ENCODE data around the gene WDR18.
"Not testable (repeated sequence)": the region's sequence is repeated elsewhere in the genome, so short reads cannot be mapped to it uniquely, and the experiment has no call there.

WDR18 gene

GRCh38 chr19:1023883-1024188 is 39.7 kb downstream of the WDR18 start:
- DNase-seq, result not testable (repeated sequence)

DNA sequence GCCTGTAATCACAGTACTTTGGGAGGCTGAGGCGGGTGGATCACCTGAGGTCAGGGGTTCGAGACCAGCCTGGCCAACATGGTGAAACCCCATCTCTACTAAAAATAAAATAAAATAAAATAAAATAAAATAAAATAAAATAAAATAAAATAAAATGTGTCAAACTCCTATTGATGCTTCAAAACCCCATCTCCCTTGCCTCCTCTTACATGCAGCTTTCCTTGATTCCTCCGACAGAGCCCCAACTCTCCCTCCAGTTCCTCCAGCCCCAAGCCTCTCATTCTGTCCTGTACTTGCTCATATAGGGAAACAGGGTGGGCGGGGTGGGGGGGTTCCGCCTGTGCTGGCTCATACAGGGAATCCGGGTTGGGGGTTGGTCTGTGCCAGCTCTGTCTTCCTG is 40.9 kb downstream of the WDR18 start:
- not testable (repeated sequence) for DNase-seq

GRCh38 chr19:1025960-1026782 is 42.0 kb downstream of the WDR18 start, which contains the start of gene CNN2:
Gene CNN2 (plus strand): TSS chr19:1026608. CDS start chr19:1026662, 54 bp downstream.
- no peak for DNase-seq

DNA sequence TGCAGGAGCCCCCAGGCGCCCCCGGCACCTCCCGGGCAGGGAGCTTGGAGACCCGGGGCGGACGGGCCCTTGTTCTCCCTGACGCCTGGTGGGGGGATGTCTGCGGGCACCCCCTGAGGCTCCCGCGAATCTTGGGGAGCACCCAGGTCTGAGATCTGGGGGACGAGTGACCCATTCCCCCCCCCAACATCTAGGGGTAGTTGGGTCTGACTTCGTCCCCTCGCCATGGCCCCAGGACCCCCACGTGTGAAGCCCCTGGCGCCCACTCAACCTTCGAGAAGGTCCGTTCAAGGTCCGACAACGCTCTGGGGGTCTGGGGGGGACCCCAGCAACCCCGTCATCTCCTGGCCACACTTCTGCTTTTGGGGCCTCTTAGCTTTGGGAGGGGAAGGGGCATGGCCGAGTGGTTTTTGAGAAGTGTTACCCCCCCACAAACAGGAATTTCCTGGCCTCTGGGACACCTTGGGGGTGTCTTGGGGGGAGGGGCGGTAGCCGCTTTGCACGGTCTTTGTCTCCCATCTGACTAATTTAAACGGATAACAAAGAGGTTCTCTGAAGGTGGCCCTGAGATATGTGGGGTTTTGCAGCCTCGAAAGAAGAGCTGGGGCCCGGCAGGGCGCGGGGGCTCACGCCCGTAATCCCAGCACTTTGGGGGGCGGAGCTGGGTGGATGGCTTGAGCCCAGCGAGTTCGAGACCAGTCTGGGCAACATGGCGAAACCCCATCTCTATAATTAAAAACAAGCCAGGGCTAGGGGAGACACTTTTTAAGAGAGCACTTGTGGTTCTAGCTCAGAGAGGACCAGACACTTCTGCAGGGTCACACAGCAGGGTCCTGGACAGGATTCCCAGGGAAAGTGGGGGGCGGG is 42.9 kb downstream of the WDR18 start:
- DNase-seq, result no peak

- DNase-seq, result no peak
Observed at GRCh38 chr19:1027650-1028061, 43.5 kb downstream of the WDR18 start.

DNA sequence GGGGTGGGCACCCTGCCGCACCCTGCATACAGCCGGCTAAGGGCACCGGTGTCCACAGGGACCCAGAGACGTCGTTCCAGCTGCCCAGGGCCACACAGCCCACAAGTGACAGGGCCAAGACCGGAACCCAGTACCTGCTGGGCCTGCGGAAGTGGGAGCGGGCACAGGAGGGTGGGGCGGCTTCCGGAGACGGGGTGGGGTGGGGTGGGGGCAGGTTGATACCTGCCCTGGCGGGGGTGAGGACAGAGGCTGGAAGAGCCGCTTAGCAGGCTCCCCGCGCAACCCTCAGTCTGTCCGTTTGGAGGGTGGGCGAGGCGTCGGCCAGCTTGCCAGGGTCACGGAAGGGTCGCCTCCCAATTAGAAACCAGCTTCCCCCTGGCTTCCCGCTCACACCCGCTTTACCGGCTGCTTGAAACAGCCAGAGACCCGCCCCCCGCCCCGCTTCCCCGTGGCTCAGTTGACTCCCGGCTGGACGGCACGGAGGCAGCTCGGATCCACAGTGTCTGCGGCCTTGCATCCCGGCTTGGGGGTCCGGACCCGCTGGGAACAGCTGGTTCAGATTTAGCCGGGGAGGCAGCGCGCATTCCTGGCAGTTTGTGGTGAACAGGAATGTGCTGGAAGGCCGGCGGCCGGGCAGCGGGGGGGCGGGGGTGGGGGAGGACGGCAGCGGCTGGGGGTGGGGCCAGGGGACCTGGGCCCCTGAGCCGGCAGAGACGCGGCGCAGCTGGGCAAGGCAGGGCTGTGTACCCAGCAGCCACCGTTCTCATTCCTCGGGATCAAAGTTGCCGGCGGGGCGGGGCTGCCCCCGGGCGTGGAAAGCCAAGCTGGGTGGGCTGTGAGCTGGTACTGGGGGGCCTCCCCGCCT is 44.1 kb downstream of the WDR18 start:
- DNase-seq, result no peak

- no peak for DNase-seq
Observed at GRCh38 chr19:1032264-1032867, 48.2 kb downstream of the WDR18 start.

DNA sequence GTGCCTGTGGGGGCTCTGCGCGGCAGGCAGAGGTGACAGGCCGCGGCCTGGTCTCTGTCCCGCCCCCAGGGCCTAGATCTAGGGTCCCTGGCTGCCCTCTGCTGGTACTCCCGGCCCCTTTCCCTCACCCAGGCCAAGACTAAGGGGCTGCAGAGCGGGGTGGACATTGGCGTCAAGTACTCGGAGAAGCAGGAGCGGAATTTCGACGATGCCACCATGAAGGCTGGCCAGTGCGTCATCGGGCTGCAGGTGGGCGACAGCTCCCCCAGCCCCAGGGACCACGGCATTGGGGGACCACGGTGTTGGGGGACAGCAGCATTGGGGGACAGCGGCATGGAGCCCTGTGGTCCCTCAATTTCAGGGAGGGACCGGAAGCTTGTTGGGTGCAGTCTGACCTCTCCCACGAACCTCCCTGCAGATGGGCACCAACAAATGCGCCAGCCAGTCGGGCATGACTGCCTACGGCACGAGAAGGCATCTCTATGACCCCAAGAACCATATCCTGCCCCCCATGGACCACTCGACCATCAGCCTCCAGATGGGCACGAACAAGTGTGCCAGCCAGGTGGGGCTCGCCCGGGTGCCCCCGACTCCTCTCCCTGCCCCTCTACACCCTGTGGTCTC is 52.0 kb downstream of the WDR18 start:
- DNase-seq, result no peak

DNA sequence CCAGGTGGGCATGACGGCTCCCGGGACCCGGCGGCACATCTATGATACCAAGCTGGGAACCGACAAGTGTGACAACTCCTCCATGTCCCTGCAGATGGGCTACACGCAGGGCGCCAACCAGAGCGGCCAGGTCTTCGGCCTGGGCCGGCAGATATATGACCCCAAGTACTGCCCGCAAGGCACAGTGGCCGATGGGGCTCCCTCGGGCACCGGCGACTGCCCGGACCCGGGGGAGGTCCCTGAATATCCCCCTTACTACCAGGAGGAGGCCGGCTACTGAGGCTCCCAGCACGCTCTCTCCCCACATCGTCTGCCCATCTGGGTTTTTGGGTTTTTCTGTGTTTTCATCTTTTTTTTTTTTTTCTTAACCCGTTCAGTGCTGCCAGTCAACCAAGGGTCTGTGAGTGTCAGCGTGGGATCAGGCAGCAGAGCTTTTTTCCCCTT is 53.5 kb downstream of the WDR18 start:
- DNase-seq, result no peak

DNA sequence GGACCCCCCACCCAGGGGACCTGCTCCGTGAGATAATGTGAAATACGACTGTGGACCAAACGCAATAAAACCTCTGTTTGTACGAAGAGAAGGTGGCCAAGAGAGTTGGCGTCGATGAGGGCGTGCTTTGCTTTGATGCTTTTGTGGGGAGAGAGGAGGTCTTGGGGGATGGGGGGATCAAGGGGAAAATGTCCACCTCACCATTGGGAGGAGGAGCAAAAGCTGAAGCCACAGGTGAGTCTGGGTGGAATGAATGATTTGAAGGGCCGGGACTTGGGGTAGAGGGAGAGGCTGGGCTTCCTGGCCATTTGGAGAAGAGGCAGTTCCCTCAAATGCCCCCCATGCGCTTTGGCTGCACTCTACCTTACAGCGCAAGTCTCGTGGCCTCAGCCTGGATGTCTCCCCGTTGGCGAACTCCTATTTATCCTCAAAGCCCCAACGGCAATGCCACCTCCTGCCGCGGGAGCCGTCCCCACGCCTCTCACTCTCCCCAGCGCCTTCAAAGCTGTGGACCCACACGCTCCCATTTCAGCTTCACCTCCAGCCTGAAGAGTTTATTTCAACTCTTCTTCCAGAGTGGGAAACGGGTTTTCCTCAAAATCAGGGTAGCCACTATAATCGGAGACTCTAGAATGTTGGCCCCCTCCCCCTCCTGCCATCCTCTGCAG is 55.0 kb downstream of the WDR18 start:
- DNase-seq, result no peak

GRCh38 chr19:1039646-1040475 is 55.7 kb downstream of the WDR18 start, which contains the start of gene ABCA7:
Gene ABCA7 (plus strand): TSS chr19:1040107. CDS start chr19:1041362, 1,255 bp downstream.
- peak; percentile 91 for DNase-seq

DNA sequence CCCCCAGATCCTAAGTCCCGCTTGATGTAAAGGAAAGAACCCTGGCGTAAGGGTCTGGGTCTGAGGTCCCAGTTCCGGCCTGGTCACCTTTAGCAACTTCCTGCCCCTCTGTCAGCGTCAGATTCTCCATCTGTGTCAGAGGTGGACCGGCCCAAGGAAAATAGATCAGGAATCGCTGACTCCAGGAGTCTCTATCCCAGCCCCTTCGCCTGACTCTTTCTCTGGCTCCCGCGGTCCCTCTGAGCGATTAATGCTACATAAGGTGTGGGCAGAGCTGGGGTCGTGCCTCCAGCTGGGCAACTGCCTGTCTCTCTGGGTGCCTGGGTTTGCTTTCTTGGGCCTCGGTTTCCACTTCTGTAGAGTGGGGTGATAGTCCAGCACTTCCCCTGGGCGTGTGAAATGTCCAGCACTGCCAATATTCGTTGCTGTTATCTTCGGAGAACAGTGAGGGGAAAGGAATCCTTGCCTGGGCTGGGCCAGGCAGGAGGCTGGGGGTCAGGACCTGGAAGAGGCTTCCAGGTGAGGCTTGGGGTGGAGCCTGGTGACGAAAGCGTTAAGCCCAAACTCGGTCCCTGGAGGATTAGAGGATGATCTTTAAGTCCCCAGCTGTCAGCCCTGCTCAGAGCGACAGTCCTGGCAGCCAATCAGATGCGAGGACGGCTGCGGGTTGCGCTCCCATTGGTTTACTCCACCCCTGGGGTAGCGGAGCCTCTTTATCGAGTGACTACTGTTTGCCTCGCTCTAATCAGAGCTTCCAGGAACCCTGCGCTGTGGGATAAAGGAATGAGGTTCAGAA is 56.5 kb downstream of the WDR18 start:
- DNase-seq, result peak; percentile 85

DNA sequence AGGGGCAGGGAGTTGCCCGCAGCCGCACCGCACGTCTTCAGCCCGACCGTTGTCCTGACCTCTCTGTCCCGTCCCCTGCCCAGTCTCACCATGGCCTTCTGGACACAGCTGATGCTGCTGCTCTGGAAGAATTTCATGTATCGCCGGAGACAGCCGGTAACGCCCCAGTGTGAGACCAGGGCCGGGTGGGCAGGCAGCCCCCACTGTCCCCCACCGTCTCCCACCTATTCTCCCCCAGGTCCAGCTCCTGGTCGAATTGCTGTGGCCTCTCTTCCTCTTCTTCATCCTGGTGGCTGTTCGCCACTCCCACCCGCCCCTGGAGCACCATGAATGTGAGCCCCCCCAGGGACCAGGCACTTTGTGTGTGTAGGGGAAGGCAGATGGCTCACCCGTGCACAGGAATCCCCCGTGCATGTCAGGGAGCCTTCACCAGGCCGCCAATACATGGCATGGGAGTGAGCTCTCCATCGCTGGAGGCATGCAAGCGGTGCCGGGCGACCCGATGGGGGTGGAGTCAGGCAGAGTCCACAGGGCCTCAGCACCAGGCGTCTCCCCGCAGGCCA is 57.2 kb downstream of the WDR18 start:
- DNase-seq, result no peak

DNA sequence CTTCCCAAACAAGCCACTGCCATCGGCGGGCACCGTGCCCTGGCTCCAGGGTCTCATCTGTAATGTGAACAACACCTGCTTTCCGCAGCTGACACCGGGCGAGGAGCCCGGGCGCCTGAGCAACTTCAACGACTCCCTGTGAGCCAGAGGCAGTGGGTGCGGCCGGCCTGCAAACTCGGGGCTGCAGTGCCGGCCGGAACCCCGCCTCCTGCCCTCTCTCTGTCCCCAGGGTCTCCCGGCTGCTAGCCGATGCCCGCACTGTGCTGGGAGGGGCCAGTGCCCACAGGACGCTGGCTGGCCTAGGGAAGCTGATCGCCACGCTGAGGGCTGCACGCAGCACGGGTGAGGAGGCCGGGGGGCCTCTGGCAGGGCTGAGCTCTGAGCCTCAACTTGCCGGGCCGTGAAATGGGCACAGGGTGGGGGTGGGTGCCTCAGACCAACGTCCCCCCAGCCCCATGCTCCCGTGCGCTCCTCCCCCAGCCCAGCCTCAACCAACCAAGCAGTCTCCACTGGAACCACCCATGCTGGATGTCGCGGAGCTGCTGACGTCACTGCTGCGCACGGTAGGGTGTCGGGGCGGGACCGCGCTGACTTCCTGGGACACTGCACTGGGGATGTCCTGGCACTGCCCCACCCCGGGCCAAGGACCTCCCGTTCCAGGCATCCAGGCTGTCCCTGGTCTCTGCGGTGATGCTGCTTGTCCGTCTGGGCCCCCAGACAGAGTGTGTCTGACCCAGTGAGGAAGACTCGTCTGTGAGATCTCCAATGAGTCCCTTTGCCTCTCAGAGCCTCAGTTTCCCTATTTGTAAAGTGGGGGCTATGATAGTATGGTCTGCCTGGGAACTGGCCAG is 57.9 kb downstream of the WDR18 start:
- DNase-seq, result no peak

- DNase-seq, result no peak
Observed at GRCh38 chr19:1042689-1043511, 58.8 kb downstream of the WDR18 start.
